NCI-H345 (cell line): ENCODE measurements around the gene ZNF628.

Experiments used
- DNase-seq: peaks from one replicate; lab custom pipeline; 2025; lab: John Stamatoyannopoulos, UW

Gene ZNF628

DNA sequence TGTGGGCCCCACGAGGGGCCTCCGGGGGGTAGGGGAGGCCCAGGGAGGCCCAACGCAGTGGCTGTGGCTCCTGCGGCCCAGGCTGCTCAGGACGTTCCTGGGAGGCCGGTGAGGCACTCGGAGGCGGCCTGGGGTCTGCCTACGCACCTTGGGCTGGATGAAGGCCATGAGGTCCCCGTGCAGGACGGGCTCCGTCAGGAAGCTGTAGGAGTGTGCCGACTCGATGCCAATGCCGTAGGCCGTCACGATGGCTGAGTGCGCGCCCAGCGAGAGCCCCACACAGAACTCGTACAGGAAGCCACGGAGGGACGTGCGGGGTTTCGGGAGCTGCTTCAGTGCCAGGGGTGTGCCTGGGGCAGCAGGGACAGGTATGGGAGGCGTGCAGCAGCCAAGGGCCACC lies 54.6 kb downstream of the ZNF628 start:
- DNase-seq = no peak
